ENCODE data around the gene NGF. TPM values are rescaled to one million over a fixed set of nuclear protein-coding genes. Genes with fewer than 3 reads are reported as not detected.

The NGF gene
- total RNA-seq, 4 donors from 2014 or later: 1.5 to 2.3 (median 2.1) TPM

DNA sequence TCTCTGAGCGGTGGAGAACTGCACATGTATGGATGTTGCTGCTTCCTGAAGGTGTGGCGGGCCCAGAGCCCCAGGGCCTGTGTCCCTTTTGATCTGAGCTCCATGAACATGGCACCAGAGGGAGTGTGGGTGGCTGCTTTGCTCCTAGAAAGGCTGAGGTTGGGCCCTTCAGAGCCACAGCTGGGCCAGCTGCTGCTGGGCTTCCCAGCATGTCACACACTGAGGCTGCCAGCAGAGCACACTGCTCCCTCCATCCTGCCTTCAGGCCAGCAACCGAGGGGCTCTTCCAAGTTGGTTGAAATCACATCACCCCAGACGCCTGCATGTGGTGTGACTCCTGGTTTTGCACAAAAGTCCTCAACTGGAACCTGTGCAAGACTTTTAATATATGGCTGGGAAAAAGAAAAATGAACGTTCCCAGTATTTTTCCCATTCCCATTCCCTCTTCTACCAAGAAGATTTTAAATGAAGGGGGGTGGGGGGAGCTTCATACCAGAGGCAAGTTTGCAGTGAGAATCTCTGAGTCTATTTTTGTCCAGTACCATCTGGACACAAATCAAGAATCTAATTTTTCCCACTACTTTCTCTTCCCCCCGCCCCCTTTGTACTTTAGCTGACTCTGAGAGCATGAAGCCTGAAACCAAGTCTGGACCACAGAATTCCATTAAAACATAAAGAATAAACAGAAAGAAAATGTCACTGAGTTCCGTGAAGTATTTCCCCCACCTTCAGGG lies 26.2 kb upstream of the NGF start:
- TF ChIP-seq CTCF (IDR thresholded peaks at IDR 0.05; ENCODE audit: low read depth): no peak

- TF ChIP-seq CTCF (IDR thresholded peaks at IDR 0.05; ENCODE audit: low read depth): no peak
Measured at GRCh38 chr1:115363171-115363570, 25.1 kb upstream of the NGF start.

DNA sequence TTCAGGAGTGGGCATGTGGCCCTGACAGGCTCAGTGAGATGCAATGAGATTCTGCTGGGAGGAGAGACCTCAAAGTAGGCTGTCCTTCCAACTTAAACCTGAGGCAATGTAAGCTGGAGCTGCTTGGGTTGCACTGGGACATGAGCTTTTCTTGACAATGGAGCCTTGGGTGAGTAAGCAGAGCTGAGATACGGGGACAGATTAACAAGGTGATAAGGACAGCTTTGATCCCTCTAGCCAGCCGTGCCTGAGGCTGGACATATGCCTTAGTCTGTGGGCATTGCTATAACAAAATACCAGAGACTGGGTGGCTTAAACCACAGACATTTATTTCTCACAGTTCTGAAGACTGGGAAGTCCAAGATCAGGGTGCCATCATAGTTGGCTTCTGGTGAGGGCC lies 18.3 kb upstream of the NGF start:
- no peak for TF ChIP-seq CTCF (IDR thresholded peaks at IDR 0.05; ENCODE audit: low read depth)

DNA sequence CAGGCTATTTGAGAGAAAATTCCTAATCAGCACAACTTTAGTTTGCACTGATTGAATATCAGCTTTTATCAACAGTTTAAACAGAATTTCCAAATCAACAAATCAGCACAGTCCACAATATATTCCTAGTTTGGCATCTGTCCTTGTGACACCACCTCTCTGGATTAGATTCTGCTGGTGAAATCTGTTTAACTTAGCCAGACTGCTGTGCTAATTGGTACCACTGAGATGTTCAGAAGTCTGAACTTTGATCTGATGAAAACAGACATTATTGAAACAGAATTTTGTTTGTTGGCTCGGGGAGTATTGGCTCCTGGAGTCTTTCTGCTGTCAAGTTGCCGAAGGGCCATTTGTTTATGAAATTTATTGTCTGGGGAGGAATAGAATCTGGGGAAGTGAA lies 17.0 kb upstream of the NGF start:
- TF ChIP-seq CTCF (IDR thresholded peaks at IDR 0.05; ENCODE audit: low read depth): no peak

GRCh38 chr1:115351143-115351542 lies 13.1 kb upstream of the NGF start:
- no peak for TF ChIP-seq CTCF (IDR thresholded peaks at IDR 0.05; ENCODE audit: low read depth)

DNA sequence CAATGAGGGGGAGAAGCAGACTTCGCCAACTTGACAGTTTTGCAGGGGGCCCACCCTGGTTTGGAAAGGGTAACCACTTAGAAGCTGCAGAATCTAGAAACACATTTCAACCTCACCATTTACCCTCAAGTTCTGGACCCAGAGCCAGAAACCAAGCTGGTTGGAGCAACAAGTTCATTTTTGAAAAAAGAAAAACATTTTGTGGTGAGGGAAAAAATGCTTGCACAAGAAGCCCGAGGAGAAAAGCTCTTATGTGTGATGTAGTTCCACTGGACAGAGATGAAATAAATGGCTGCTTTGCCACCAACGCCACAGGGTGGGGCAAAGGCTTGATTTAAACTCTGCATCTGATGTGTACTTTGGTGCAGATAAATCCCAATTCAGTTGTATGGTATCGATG lies 10.6 kb upstream of the NGF start:
- TF ChIP-seq CTCF (IDR thresholded peaks at IDR 0.05; ENCODE audit: low read depth): no peak

GRCh38 chr1:115347282-115347681 lies 9.2 kb upstream of the NGF start:
- TF ChIP-seq CTCF (IDR thresholded peaks at IDR 0.05; ENCODE audit: low read depth): no peak
